GM18505 (cell line): ENCODE results near the gene ASPDH.

ENCODE experiments used
- ATAC-seq: cut with Tn5 transposase; IDR thresholded peaks from one replicate; pipeline ENCODE4 v1.9.1; 2021; ENCODE audit not compliant: unreplicated experiment
- POLR2A ChIP-seq: IDR thresholded peaks from 4 replicates; pipeline ENCODE4 v1.6.1; 2011; ENCODE audit warnings: borderline replicate concordance; ENCODE audit not compliant: insufficient read depth, insufficient read length; ENCODE audit errors: extremely low read depth

Gene ASPDH

DNA sequence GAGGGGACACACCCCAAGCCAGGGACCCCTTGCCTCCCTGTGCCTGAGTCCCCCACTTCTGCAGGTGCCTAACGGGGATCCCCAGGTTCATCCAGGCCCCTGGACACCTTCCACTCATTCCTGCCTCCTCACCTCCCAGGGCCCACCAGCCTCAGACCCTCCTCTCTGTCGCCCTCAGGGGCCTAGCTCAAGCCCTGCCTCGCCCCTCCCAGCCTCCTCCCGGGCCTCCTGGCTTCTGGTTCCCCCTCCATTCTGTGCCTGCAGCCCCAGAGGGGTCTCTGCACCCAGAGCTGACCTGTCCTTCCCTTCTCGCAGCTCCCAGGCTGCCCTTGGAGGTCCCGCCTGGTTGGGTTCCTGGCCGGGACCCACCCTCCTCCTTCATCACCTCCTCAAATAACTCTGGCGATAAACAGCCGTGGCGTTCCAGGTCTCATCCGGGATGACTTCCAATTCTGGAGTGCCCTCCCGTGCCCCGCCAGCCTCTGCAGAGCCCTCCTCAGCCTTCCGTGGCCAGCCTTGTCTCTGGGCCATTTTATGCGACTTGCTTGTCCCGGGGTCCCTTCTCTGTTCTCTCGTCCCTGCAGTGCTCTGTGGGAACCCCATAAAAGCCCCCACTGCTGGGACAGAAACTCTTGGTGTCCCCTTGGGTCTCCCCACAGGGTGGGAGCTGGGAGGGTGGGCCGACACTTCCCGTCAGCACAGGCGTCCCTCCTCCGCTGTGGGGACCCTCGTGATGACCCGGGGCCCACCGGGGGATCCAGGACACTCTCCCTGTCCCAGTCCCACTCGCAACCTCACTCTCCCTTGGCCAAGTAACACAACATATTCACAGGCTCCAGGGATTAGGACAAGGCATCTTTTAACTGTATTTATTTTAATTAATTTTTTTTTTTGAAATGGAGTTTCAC lies 11.9 kb downstream of the ASPDH start:
- no peak for TF ChIP-seq POLR2A

DNA sequence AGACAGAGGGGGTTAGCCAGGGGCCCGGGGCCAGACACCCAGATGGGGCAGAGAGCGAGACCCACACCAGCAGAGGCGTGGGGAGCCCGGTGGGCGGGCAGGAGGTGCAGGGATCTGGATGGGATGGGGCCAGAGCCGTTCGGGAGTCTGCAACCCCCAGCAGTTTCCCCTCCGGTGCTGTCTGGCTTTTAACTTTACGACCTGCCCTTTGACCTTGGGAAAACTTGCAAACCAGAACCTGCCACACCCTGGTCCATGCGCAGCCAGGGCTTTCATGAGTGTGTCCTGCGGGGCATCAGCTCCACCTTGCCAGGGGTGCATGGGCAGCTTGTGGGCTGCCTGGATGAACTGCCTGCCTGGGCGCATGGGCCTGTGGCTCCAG lies 12.5 kb downstream of the ASPDH start:
- ATAC-seq = no peak
- no peak for TF ChIP-seq POLR2A

More for the DNA sequence above, 11.9 kb downstream of the ASPDH start:
- no peak for ATAC-seq

DNA sequence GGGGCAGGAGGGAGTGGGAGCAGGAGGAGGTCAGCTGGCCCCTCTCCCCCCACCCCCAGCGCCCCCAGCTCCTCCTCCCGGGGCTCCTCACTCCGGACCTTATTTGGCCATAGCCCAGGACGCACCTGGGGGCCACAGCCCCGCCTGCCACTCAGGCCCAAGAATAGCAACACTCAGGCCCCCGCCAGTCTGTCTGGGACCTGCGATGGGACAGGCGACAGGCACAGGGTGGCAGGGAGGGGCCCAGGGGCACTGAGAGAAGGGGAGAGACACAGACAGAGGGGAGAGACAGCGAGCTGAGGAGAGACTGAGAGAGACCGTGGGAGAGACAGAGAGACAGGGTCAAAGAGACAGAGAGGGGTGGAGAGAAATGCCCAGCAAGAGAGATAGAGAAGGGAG lies 13.0 kb downstream of the ASPDH start:
- no peak for TF ChIP-seq POLR2A

DNA sequence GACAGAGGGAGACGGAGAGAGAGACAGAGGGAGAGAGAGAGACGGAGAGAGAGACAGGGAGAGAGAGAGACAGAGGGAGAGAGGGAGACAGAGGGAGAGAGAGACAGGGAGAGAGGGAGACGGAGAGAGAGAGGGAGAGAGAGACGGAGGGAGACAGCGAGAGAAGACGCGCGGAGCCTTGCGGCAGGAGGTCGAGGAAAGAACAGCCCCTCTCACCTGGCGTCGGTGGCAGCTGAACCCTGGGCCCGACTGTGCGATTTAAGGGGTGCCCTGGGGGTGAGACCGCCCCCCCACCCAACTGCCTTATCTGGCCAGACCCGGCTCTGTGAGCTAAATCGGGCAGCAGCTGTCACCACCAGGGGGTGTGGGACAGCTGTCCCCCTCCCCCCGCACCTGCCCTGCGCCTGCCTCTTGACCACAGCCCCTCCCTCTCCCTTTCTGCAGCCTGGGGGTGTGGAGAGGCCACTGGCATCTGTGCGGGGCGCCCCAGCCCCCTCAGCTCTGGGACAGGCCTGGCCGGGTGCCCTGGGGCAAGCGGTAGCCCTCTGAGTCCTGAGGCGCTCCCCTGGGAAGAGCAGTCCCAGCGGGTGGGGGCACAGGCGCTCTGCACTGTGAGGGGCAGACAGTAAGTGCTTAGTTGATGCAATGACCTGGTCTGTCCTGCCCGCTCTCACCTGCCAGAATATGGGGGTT lies 13.5 kb downstream of the ASPDH start:
- no peak for TF ChIP-seq POLR2A
- ATAC-seq = no peak

More for the DNA sequence above, 13.0 kb downstream of the ASPDH start:
- no peak for ATAC-seq

DNA sequence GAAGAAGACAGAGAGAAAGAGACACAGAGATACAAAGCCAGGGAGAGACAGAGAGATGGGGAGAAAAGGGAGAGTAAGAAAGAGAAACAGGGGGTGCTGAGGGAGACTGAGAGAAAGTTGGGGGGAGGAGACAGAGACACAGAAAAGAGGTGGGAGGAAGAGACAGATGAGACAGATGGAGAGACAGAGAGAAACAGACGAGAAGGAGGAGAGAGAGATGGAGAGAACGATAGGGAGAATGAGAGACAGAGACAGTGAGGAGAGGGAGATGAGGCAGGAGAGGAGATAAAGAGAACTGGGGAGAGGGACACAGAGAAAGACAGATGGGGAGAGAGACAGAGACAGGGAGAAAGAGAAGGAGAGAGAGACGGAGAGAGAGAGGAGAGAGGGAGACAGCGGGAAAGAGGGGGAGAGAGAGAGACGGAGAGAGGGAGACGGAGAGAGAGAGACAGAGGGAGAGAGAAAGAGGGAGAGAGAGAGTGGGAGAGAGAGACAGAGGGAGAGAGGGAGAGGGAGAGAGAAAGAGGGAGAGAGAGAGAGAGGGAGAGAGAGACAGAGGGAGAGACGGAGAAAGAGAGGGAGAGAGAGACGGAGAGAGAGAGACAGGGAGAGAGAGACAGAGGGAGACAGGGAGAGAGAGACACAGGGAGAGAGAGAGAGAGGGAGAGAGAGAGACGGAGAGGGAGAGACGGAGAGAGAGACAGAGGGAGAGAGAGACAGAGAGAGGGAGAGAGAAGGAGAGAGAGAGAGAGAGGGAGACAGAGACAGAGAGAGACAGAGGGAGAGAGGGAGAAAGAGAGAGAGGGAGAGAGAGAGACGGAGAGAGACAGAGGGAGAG lies 15.3 kb downstream of the ASPDH start:
- no peak for TF ChIP-seq POLR2A
- ATAC-seq = no peak

DNA sequence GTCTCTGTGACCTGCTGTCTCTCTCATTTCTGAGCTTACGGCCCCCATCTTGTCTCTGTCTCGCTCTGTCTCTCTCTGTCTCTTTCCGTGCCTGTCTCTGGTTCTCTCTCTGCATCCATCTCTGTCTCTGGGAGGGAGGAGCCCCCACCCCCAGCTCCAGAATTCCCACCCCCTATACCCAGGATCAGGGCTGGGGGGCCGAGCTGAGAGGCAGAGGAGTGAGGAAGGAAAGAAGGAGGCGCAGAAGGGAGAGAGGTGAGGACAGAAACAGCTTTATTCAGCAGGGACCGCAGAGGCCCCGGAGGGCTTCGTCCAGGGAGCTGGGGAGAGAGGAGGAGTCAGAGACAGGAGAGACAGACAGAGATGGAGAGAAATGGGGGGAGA lies 16.7 kb downstream of the ASPDH start:
- no peak for ATAC-seq
- no peak for TF ChIP-seq POLR2A

DNA sequence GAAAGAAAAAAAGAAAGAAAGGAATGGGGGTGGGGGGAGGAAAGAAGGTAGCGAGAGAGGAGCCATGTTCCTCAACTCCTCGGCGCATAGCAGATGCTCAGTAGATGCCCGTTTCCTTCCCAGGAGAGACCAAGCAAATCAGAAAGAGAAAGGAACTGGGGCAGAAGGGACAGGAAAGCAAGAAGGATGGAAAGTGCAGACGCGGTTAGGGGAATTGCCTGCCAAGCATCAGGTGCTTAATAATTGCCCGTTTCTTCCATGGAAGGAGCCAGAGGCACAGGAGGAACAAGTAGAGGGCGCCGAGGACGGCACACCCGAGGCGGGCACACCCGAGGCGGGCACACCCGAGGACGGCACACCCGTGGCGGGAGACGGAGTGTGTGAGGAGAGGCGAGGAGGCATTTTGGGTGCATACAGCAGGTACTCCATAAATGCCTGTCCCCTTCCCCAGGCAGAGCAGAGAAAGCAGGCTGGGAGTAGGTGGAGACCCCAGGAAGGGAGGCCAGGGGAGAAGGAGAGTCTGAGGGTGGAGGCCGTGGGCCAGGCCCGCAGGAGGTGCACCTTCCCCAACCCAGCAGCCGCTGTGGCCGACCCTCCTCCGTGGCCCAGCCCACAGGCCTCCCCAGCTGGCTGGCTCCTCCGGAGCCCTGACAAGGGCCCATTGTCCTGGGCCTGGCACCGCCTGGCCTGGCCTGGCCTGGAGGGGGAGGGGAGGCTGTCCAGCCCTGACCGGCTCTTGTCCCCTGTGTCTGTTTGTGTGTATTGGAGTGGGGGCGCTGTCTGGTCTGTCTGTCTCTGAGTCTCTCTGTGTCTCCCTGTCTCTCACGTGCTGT lies 17.3 kb downstream of the ASPDH start:
- TF ChIP-seq POLR2A = no peak
- ATAC-seq = no peak

DNA sequence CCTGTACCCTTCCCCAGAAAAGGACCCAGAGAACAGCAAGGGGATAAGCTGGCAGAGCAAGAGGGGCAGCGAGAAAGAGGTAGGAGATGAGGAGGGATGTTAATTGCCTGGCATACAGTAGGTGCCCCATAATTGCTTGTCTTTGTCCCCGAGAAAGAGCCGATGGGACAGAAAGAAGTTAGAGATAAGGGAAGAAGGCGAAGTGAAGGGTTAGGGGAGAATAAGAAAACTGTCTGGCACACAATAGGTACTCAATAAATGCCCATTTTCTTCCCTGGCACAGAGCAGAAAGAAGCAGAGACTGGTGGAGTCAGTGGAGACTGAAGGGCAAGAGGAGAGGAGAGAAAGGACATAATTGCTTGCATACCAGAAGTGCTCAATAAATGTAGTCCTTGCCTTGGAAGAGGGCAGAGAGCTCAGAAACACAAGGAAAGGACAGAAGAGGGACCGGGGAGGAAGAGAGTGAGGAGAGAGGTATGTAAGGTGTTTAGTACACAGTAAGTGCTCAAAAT lies 18.6 kb downstream of the ASPDH start:
- no peak for TF ChIP-seq POLR2A
- ATAC-seq = no peak

DNA sequence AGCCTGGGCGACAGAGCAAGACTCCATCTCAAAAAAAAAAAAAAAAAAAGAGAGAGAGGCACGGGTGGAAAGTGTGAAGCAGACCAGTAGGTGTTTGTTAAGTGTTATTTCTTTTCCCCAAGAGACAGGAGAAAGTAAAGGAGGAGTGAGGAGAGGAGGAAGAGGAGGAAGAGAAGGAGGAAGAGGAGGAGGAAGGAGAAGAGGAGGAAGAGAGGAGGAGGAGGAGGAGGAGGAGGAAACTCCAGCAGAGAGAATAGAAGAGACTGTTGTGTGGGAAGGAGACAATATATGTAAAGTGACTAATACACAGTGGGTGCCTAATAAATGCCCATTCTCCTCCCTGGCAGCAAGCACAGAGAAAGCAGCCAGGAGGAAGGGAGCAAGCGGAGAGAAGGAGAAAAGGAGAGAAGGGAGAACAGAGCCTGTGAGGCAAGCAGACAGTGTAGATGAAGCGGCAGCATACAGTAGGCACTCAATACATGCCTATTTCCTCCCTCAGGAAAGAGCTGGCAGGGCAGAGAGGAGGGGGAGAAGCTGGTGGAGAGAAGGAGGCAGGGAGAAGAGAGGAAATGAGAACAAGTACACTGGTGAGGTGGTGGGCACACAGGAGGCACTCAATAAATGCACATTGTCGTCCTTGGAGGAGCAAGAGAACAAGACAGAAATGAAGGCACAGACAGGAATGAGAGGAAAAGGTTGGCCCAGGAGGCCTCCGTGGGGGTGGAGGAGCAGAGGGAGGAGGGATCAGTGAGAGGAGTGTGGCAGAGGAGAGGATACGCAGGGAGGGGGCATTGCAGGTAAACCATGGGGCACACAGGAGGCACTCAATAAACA lies 19.3 kb downstream of the ASPDH start:
- TF ChIP-seq POLR2A = no peak
- ATAC-seq = no peak

DNA sequence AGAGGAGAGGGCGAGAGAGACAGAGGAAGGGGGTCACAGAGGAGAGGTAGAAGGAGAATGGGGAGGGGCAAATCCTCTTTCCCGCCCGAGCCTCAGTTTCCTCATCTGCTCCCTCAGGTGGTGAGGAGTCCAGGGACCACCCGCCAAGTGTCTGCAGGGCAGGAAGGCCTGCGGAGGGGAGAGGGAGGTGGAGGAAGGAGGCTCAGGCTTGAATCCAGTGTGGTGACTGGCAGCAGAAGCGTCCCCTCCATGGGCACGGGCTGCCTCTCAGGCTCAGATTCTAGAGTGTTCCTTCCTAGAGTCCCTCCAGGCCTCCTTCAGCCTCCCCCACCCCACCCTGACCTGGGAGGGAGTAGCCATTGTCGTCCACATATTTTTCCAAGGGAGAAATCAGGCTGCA lies 20.5 kb downstream of the ASPDH start:
- ATAC-seq = no peak
- no peak for TF ChIP-seq POLR2A

DNA sequence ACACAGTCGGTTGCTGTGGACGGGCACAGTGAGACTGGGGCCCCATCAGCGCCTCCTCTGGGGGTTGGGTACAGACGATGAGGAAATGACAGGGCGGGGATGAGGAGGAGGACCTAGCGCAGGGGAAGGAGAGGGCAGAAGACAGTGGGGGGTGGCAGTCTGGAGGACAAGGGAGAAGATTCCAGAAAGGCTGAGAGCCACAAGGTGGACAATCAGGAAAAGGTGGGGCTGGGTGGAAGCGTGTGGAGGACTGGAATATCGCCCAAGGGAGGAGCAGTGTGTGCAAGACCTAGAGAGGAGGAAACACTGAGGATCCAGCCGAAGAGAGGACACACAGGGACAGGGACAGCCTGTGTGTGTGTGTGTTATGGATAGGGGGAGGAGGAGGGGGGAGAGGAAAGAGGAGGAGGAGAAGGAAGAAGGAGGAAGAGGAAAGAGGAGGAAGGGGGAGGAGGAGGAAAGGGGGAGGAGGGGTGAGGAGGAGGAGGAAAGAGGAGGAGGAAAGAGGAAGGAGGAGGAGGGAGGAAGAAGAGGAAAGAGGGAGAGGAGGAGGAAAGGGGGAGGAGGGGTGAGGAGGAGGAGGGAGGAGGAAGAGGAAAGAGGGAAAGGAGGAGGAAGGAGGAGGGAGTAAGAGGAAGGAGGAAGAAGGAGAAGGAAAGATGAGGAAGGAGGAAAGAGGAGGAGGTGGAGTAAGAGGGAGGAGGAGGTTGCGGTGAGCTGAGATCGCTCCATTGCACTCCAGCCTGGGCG lies 21.2 kb downstream of the ASPDH start:
- no peak for ATAC-seq
- no peak for TF ChIP-seq POLR2A

DNA sequence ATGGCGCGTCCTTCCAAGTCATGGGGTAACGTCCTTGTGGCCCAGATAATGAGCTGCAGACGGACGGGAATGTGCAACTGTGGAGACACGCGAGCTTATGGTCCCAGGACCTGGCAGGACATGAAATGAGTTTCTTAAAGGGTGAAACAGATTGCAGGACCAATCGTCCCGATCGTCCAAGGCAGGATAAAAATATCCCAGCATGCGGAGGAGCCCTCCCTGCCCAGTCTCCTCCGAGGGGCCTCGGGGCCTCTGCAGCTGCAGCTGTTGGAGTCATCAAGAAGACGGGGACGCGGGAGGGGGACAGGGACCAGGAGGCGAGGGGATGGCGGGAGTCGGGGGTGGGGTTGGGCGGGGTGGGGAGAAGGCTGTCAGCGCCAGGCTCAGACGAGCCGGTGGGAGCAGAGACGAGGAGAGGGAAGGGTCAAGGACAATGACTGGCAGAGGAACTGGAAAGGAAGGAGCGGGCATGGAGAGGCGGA lies 22.7 kb downstream of the ASPDH start:
- no peak for ATAC-seq
- no peak for TF ChIP-seq POLR2A
